Measurements from ENCODE around the gene NHERF1.

The NHERF1 gene

GRCh38 chr17:74769856-74770497, 21.5 kb downstream of the NHERF1 start:
- DNase-seq, result no peak

DNA sequence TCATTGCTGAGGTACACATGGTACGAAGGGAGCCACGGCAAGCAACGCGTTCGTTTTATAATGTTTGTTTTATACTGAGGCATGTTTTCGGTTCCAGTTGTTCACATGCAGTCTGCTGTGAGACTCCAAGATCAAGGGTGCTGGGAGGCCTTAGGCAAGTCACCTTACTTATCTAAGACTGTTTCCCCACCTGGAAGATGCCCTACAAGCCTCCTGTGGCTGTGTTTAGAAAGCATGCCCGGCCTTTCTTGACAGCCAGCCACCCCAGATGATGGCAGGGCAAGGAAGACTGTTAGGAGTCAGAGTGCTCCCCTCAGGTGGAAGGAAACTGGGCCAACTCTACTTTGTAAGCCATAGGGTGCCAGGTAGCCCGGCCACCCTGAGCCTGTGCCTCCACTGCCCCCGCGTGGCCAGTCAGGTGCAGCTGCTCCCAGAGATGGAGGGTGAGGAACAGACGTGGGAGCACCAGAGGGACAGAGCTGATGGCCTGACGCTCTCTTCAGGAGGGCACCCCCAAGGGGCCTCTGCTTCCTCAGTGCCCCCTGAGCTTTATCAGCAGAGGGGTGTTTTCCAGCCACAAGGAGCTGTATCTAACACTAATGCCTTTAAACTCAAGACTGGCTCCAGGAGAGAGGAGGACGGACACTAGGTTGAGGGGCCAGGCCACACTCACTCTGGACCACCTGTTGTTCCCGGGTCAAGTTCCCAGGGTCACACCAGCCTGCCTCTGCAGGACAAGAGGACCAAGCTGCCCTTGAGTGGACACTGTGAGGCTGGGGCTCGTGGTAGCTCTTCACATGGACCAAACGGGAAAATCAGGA, 22.3 kb downstream of the NHERF1 start:
- peak; percentile 11 for DNase-seq

DNA sequence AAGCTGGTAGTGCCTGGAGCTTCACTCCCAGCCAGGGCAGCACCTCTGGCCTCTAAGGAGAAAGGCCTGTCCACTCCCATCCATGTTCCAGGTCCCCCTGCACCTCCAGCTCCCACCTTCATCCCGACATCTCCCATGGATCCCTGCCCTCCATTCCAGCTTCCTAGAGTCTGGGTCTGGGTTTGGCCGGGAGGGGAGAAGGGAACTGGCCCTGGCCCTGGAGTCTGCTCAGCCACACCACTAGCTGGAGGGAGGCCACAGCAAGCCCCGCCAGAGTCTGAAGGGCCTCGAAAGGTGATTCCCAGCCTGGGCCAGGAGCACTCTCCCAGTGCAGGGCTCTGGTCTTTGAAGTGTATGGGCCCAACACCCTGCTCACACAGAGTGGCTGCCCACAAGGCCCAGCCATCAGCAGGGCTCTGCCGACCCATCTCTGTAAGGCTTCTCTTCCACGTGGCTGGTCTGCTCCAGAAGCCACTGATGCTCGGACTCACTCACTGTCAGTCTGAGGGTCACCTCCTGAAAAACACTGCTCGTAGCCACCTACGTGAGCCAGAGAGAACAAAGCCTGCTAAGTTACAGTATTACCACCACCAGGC, 23.0 kb downstream of the NHERF1 start:
- no peak for DNase-seq

- DNase-seq, result no peak
Observed at GRCh38 chr17:74772053-74772452, 23.6 kb downstream of the NHERF1 start.

GRCh38 chr17:74773414-74773813, 25.0 kb downstream of the NHERF1 start:
- no peak for DNase-seq

- DNase-seq, result no peak
Observed at GRCh38 chr17:74773871-74774286, 25.5 kb downstream of the NHERF1 start.

- DNase-seq, result no peak
Observed at GRCh38 chr17:74775409-74776043, 27.1 kb downstream of the NHERF1 start.

GRCh38 chr17:74776044-74776962, 27.9 kb downstream of the NHERF1 start, which contains the start of gene NAT9:
Gene NAT9, minus strand, starts transcription at chr17:74776345. Its CDS starts 647 bp downstream, at chr17:74775698.
- peak; percentile 90 for DNase-seq

GRCh38 chr17:74776990-74777389, 28.6 kb downstream of the NHERF1 start:
- no peak for DNase-seq

DNA sequence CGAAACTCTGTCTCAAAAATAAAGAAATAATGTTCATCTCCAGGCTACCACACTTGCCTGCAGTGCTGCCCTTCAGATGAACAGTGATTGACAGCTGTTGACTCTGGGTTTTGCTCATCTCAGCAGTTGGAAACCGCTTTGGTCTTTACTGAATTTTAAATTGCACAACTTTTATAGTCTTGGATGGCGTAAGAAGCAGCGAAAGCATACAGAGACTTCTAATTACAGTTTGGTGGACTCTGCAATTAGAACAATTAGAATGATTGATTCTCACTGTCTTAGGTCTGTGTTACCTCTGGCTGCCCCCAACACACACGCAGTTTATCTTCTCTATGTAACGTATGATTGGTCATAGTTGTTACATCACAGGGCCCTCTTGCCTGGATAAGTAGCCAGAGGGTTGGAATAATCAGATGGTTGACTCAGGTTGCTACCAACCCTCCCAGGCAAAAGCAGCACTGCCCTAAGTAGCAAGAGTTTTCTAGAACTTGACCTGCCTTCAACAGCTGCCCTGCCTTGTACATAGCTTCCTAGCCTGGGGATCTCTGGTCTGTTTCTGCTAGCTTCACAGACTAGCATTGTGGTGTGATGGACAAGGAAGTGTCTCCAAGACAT, 29.6 kb downstream of the NHERF1 start:
- DNase-seq, result no peak

GRCh38 chr17:74778960-74779359, 30.5 kb downstream of the NHERF1 start:
- DNase-seq, result no peak

DNA sequence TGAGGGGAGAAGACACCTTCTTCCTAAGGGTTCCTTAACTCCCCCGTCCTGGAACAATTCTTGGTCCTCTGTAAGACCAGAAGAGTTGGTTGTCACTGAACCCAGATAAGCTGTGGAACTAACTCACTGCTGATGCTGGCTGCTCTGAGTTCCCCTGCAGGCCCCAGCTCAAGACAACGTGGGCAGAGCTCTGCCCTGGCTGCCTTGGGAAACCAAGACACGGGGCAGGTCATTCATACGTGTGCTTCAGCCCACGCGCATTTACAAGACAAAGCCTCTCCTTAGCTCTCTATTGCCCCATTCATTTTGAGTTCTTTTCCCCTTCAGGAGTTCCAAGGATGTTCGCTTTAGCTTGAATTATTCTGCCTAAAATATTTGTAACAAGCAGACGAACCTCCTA, 31.1 kb downstream of the NHERF1 start:
- no peak for DNase-seq

DNA sequence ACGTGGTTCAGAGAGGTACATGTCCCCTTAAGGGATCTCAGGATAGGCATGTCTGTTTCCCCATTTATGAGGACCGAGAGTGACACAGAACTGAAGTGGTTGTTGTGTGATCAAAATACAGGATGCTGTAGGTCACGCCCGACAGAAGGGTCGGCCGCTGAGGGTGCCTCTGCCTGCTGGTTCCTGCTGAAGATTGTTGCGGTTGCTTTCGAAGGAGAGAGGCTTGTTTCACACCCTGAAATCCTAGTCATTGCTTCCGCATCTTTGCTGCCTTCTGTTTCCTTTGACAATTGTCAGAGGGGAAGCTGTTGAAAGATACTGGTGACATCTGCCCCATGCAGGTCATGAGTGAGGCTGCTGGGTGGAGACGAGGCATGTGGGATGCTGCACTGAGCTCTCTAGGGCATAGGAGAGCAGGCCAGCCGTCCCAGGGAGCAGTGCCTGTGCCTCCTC, 31.5 kb downstream of the NHERF1 start:
- no peak for DNase-seq

- DNase-seq, result no peak
Observed at GRCh38 chr17:74780443-74781238, 32.2 kb downstream of the NHERF1 start.

DNA sequence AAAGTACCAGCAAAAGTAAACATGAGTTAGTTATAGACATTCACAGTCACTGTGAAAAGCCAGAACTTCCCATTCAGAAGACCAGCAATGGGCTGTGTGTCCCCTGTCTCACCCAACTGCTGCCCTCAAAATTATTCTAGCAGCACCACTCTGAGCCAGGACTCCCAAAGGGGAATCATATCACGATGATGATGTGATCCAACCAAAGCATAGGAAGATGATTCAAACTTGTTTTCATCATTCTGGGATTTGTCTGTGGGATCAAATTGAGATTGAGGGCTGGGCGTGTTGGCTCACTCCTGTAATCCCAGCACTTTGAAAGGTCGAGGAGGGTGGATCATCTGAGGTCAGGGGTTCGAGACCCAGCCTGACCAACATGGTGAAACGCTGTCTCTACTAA, 34.1 kb downstream of the NHERF1 start:
- no peak for DNase-seq

- no peak for DNase-seq
Observed at GRCh38 chr17:74784125-74784810, 35.8 kb downstream of the NHERF1 start.

- no peak for DNase-seq
Observed at GRCh38 chr17:74785096-74785980, 36.9 kb downstream of the NHERF1 start.

GRCh38 chr17:74785981-74786360, 37.5 kb downstream of the NHERF1 start:
- DNase-seq, result no peak

DNA sequence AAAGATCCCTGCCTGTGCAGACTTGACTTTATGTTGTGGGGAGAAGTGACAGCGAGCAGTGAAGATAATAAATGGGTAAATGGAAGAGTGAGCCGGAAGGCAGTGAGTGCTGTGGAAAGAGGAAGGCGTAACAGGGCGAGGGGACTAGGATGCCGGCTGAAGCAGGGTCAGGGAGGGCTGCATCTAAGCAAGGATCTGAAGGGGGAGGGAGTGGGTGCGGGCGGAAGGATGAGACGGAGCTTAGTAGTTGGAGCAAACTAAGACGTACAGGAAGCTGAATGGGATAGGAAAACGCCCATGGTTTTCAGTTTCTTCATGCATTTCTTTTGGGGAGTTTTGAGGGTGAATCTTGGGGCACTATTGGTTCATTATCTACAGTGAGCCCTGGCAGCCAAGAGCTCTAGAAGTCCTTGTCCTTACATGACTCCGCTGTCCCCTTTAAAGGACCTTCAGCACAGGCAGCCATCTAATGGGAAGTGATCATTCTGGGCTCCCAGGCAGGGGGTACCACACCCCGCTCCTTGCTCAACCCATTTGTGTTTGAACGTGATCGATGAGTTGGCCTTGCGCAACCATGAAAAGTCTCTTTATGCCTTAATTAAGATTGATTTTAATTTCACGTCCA, 38.1 kb downstream of the NHERF1 start:
- DNase-seq, result no peak

All from NCI-H526 treated with DMSO at 0.1 percent for 48 hours (cell line).